Measurements from ENCODE around the gene BFSP2. TPM values are rescaled to one million over a fixed set of nuclear protein-coding genes. Genes with fewer than 3 reads are reported as not detected.
A peak's percentile ranks its signal among the peaks of the same experiment; 100 is the strongest.

Gene BFSP2
- total RNA-seq, 1 experiment from 2014 or later, result 0.67 TPM

DNA sequence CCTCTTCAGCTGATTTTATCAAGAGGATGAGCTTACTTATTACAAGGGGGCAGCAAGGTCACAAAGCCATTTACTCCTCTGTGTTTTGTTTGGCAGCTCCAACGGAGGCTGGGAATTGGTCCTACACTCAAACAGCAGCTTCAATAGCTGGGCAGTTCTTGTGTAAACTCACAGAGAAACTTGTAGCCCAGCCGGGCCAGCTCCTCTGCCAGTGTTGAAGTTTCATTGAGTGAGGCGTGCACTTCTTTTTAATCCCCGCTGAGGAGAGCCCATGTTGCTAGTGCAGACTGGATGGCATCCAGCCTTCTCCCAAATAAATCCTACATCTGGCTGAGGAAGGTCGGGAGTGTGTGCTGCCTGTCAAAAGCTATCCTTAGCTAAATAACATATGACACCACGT is 59.5 kb downstream of the BFSP2 start:
- no peaks in the 10 kb centered on the region for H3K9me3 ChIP-seq (ENCODE audit: control insufficient read depth, insufficient read depth, low read depth, low read length)
- peak overlapping the region; percentile 100 for H3K27ac ChIP-seq (ENCODE audit: low read length)
- CTCF ChIA-PET, result no interaction called here
- H3K36me3 ChIP-seq (ENCODE audit: control insufficient read depth, insufficient read depth, low read length), result no peaks in the 10 kb centered on the region
- TF ChIP-seq SIN3A (IDR thresholded peaks at IDR 0.05; ENCODE audit: borderline replicate concordance, insufficient read depth, low read depth, low read length) (no peak), TCF7L2 (IDR thresholded peaks at IDR 0.05; ENCODE audit: low read depth, low read length) (peak; percentile 41)
- H3K4me1 ChIP-seq (ENCODE audit: control insufficient read depth, insufficient read depth, low read length), result peaks cover 77% of the 10 kb centered on the region
- POLR2A ChIA-PET, result interaction anchor here (0.5 to 1.8 kb wide), 5 partner anchors 13 to 742 kb away, joined by 3 to 5 read pairs (median 4); partner anchors contain the start of gene CDV3
- no TSS peak for BruUV-seq (replicated peaks)
- peak; percentile 67 for ATAC-seq
- in situ Hi-C loops (cut with HindIII; ENCODE audit: low pct_unique_long_range_greater_than_20kb, low sequenced_read_pairs), result no loop called here
- intact Hi-C loops (cut with micrococcal nuclease; ENCODE audit: unreplicated experiment), result no loop called here
- H3K4me3 ChIP-seq (ENCODE audit: low read depth in 2 of 2, low read length in 2 of 2), result no peak overlapping the region
- no peak for DNase-seq (ENCODE audit: low read depth, low spot score)
- no peaks in the 10 kb centered on the region for H3K27me3 ChIP-seq (ENCODE audit: control insufficient read depth, insufficient read depth, low read length)

DNA sequence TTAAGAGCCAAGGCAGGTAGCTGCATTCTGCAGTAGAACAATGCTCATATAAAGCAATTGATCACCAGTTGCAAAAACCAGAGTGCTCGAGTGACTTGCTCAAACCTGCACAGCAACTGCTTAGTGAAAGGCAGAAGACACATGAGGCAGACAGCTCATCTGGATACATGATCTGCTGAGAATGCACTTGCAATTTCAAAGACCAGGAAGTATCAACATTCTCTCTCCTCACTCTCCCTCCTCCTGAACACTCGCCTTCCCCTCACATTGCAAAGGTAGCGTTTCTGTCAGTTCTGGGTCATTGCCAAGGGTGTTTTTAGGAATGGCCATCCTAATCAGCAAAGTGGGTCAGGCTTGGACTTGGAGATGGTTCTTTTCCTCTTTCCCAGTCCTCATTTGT is 61.0 kb downstream of the BFSP2 start:
- ATAC-seq, result no peak
- H3K27ac ChIP-seq (ENCODE audit: low read length), result peak overlapping the region; percentile 100
- ChIA-PET POLR2A (no interaction called here), CTCF (no interaction called here)
- peaks cover 74% of the 10 kb centered on the region for H3K4me1 ChIP-seq (ENCODE audit: control insufficient read depth, insufficient read depth, low read length)
- no peak overlapping the region for H3K4me3 ChIP-seq (ENCODE audit: low read depth in 2 of 2, low read length in 2 of 2)
- BruUV-seq (replicated peaks), result no TSS peak
- no peaks in the 10 kb centered on the region for H3K36me3 ChIP-seq (ENCODE audit: control insufficient read depth, insufficient read depth, low read length)
- no peaks in the 10 kb centered on the region for H3K9me3 ChIP-seq (ENCODE audit: control insufficient read depth, insufficient read depth, low read depth, low read length)
- TF ChIP-seq TCF7L2 (IDR thresholded peaks at IDR 0.05; ENCODE audit: low read depth, low read length) (no peak), SIN3A (IDR thresholded peaks at IDR 0.05; ENCODE audit: borderline replicate concordance, insufficient read depth, low read depth, low read length) (no peak), POLR2AphosphoS5 (IDR thresholded peaks at IDR 0.05; ENCODE audit: low read depth, low read length) (no peak), CTCF (IDR thresholded peaks at IDR 0.05) (no peak), REST (IDR thresholded peaks at IDR 0.05; ENCODE audit: insufficient read depth in 1 of 2, low read depth in 2 of 2, low read length in 1 of 2) (no peak)
- in situ Hi-C loops (cut with HindIII; ENCODE audit: low pct_unique_long_range_greater_than_20kb, low sequenced_read_pairs), result no loop called here
- no peak for DNase-seq (ENCODE audit: low read depth, low spot score)
- H3K27me3 ChIP-seq (ENCODE audit: control insufficient read depth, insufficient read depth, low read length), result no peaks in the 10 kb centered on the region
- intact Hi-C loops (cut with micrococcal nuclease; ENCODE audit: unreplicated experiment), result no loop called here

DNA sequence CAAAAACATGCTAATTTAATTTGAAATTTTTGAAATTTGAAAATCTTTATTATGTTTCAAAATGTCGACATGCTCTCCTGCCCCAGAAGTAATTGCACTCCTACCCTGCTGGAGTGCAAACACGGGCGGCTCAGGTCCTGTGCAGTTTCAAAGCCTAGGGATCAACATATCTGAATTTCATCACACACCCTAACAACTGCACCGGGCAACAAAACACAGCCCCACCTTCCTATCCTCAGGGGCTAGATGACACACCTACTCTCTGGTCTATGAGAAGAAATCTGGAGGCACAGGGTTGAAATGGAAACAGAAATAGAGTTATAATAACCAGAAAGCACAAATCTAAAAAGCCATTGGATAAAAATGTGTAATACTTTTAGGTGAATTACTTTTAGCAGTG is 61.4 kb downstream of the BFSP2 start:
- no peaks in the 10 kb centered on the region for H3K36me3 ChIP-seq (ENCODE audit: control insufficient read depth, insufficient read depth, low read length)
- H3K27me3 ChIP-seq (ENCODE audit: control insufficient read depth, insufficient read depth, low read length), result no peaks in the 10 kb centered on the region
- no TSS peak for BruUV-seq (replicated peaks)
- DNase-seq (ENCODE audit: low read depth, low spot score), result no peak
- peak; percentile 43; the same call in 1 of the 2 replicates for ATAC-seq
- in situ Hi-C loops (cut with HindIII; ENCODE audit: low pct_unique_long_range_greater_than_20kb, low sequenced_read_pairs) (no loop called here), intact Hi-C loops (cut with micrococcal nuclease; ENCODE audit: unreplicated experiment) (no loop called here)
- CTCF ChIA-PET, result interaction anchor here (0.6 kb wide), 1 partner anchor 110 kb away, joined by 4 read pairs; no protein-coding TSS in a partner anchor
- H3K27ac ChIP-seq (ENCODE audit: low read length), result peak overlapping the region; percentile 100
- H3K4me1 ChIP-seq (ENCODE audit: control insufficient read depth, insufficient read depth, low read length), result peaks cover 72% of the 10 kb centered on the region
- TF ChIP-seq TCF7L2 (IDR thresholded peaks at IDR 0.05; ENCODE audit: low read depth, low read length), result no peak
- TF ChIP-seq REST (IDR thresholded peaks at IDR 0.05; ENCODE audit: insufficient read depth in 1 of 2, low read depth in 2 of 2, low read length in 1 of 2), result no peak
- no peak for TF ChIP-seq SIN3A (IDR thresholded peaks at IDR 0.05; ENCODE audit: borderline replicate concordance, insufficient read depth, low read depth, low read length)
- no peak for TF ChIP-seq CTCF (IDR thresholded peaks at IDR 0.05)
- no peak for TF ChIP-seq POLR2AphosphoS5 (IDR thresholded peaks at IDR 0.05; ENCODE audit: low read depth, low read length)
- POLR2A ChIA-PET, result no interaction called here
- H3K4me3 ChIP-seq (ENCODE audit: low read depth in 2 of 2, low read length in 2 of 2), result no peak overlapping the region
- no peaks in the 10 kb centered on the region for H3K9me3 ChIP-seq (ENCODE audit: control insufficient read depth, insufficient read depth, low read depth, low read length)

Measured in Panc1 (cell line).